MCF 10A (cell line): ENCODE data around the gene COPS9. TPM values are rescaled to one million over a fixed set of nuclear protein-coding genes. Genes with fewer than 3 reads are reported as not detected.

Source experiments
- BruUV-seq: library from RNA; stranded (reverse); fragments of 400-500 nt; replicated peaks from 2 replicates; lab custom pipeline; 2021; lab: Mats Ljungman, UMichigan
- CTCF ChIA-PET: fragments of 300-600 bp; sonication (Branson Sonifier 250); formaldehyde crosslinking; extraction: SDS; loops from one replicate; lab custom pipeline; 2021; ENCODE audit warnings: antibody characterized with exemption, inconsistent platforms; lab: Yijun Ruan, JAX
- POLR2A ChIA-PET: fragments of 300-600, 350-650 bp; sonication (Branson Sonifier 250); formaldehyde crosslinking; extraction: SDS; loops from one replicate; lab custom pipeline; 2020; ENCODE audit warnings: antibody characterized with exemption, inconsistent platforms; lab: Yijun Ruan, JAX
- DNase-seq: peaks from one replicate; pipeline ENCODE4 v3.0.0-alpha.2; 2018; ENCODE audit not compliant: unreplicated experiment
- H3K27ac Mint-ChIP-seq: one replicate; pipeline ENCODE4 v1.8.0; 2022; ENCODE audit warnings: mild to moderate bottlenecking, low read depth, mixed read lengths; ENCODE audit not compliant: unreplicated experiment
- H3K27me3 Mint-ChIP-seq: one replicate; pipeline ENCODE4 v1.8.0; 2022; ENCODE audit warnings: mixed read lengths; ENCODE audit not compliant: insufficient read depth, unreplicated experiment
- H3K36me3 Mint-ChIP-seq: one replicate; pipeline ENCODE4 v1.8.0; 2022; ENCODE audit warnings: mild to moderate bottlenecking, moderate library complexity, mixed read lengths; ENCODE audit not compliant: insufficient read depth, unreplicated experiment
- H3K4me1 Mint-ChIP-seq: one replicate; pipeline ENCODE4 v1.8.0; 2022; ENCODE audit warnings: mixed read lengths; ENCODE audit not compliant: insufficient read depth, unreplicated experiment
- H3K4me3 Mint-ChIP-seq: one replicate; pipeline ENCODE4 v1.8.0; 2022; ENCODE audit warnings: mild to moderate bottlenecking, moderate library complexity, mixed read lengths; ENCODE audit not compliant: unreplicated experiment
- H3K9me3 Mint-ChIP-seq: one replicate; pipeline ENCODE4 v1.8.0; 2022; ENCODE audit warnings: mixed read lengths; ENCODE audit not compliant: unreplicated experiment
- intact Hi-C: fragments of 100-400 bp; cut with micrococcal nuclease; formaldehyde crosslinking; loops from 2 replicates; pipeline ENCODE4 v1.14.1; 2022
- total RNA-seq: library from RNA; stranded (reverse); gene quantifications from 2 replicates; pipeline ENCODE4 v1.2.3, GENCODE V29; 2022
- TF ChIP-seq, protein P1 (sequence below): fragments of 200-600 bp; IDR thresholded peaks from one replicate; pipeline ENCODE4 v1.8.0; 2022; ENCODE audit warnings: antibody characterized with exemption, mild to moderate bottlenecking; ENCODE audit not compliant: unreplicated experiment

Gene COPS9
- total RNA-seq, 1 experiment from 2014 or later = 146 TPM

DNA sequence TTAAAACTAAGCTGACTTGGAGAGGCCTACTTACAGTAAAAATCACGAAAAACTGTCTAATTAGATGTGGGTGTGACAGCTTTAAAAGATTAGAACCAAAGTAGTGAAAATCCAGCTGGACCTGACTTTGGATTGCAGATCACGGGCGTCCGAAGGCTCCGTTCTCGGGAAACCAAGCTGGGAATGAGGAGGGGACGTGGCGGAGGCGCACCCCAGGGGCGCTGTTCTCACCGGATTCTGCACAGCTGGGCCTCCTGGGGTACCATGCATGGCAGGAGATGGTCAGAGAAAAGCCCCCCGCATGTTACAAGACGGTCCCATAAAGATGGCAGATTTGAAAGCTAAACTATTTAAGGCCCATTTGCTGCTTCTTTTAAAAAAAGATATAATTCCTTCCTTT is 9.4 kb upstream of the COPS9 start:
- H3K4me3 Mint-ChIP-seq = no peak overlapping the region
- peaks cover 24% of the 10 kb centered on the region for H3K27me3 Mint-ChIP-seq
- POLR2A ChIA-PET = no interaction called here
- H3K36me3 Mint-ChIP-seq = no peaks in the 10 kb centered on the region
- BruUV-seq = no TSS peak
- DNase-seq = no peak
- CTCF ChIA-PET = interaction anchor here (0.6 to 9.5 kb wide), 4 partner anchors 28 to 322 kb away, joined by 3 to 201 read pairs (median 3); no protein-coding TSS in a partner anchor
- peaks cover 6% of the 10 kb centered on the region for H3K9me3 Mint-ChIP-seq
- intact Hi-C loops = no loop called here
- no peak overlapping the region for H3K27ac Mint-ChIP-seq
- H3K4me1 Mint-ChIP-seq = no peaks in the 10 kb centered on the region
- TF ChIP-seq, protein P1, sequence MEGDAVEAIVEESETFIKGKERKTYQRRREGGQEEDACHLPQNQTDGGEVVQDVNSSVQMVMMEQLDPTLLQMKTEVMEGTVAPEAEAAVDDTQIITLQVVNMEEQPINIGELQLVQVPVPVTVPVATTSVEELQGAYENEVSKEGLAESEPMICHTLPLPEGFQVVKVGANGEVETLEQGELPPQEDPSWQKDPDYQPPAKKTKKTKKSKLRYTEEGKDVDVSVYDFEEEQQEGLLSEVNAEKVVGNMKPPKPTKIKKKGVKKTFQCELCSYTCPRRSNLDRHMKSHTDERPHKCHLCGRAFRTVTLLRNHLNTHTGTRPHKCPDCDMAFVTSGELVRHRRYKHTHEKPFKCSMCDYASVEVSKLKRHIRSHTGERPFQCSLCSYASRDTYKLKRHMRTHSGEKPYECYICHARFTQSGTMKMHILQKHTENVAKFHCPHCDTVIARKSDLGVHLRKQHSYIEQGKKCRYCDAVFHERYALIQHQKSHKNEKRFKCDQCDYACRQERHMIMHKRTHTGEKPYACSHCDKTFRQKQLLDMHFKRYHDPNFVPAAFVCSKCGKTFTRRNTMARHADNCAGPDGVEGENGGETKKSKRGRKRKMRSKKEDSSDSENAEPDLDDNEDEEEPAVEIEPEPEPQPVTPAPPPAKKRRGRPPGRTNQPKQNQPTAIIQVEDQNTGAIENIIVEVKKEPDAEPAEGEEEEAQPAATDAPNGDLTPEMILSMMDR = no peak

- H3K27me3 Mint-ChIP-seq = peaks cover 24% of the 10 kb centered on the region
- H3K4me1 Mint-ChIP-seq = no peaks in the 10 kb centered on the region
- intact Hi-C loops = no loop called here
- peaks cover 6% of the 10 kb centered on the region for H3K9me3 Mint-ChIP-seq
- BruUV-seq = no TSS peak
- ChIA-PET CTCF (interaction anchor here (0.6 to 9.5 kb wide), 15 partner anchors 9 to 124 kb away, joined by 3 to 201 read pairs (median 4); partner anchors contain the start of gene COPS9), POLR2A (interaction anchor here (2.0 kb wide), 1 partner anchor 83 kb away, joined by 10 read pairs; no protein-coding TSS in a partner anchor)
- no peak overlapping the region for H3K27ac Mint-ChIP-seq
- no peak for DNase-seq
- TF ChIP-seq, protein P1 = no peak
- H3K4me3 Mint-ChIP-seq = no peak overlapping the region
- no peaks in the 10 kb centered on the region for H3K36me3 Mint-ChIP-seq
These were observed 8.7 kb upstream of the COPS9 start for GRCh38 chr2:240144649-240145261.

GRCh38 chr2:240143801-240144648 is 7.9 kb upstream of the COPS9 start:
- POLR2A ChIA-PET = interaction anchor here (2.0 kb wide), 1 partner anchor 83 kb away, joined by 10 read pairs; no protein-coding TSS in a partner anchor
- H3K4me1 Mint-ChIP-seq = no peaks in the 10 kb centered on the region
- no peak overlapping the region for H3K27ac Mint-ChIP-seq
- H3K4me3 Mint-ChIP-seq = no peak overlapping the region
- H3K9me3 Mint-ChIP-seq = peaks cover 6% of the 10 kb centered on the region
- no peaks in the 10 kb centered on the region for H3K36me3 Mint-ChIP-seq
- no TSS peak for BruUV-seq
- peaks cover 24% of the 10 kb centered on the region for H3K27me3 Mint-ChIP-seq
- TF ChIP-seq, protein P1 = peak; percentile 95
- intact Hi-C loops = loop anchor here (1.0 kb wide), 1 partner anchor 83 kb away; no protein-coding TSS in a partner anchor
- DNase-seq = peak; percentile 50
- CTCF ChIA-PET = interaction anchor here (0.5 to 9.5 kb wide), 36 partner anchors 8 to 1884 kb away, joined by 3 to 201 read pairs (median 4); partner anchors contain the start of gene COPS9
